Hematopoietic multipotent progenitor cell treated with erythropoietin and hydrocortisone succinate and interleukin-3 and kit ligand, for 15 days (in vitro differentiated cells): Measurements from ENCODE around the gene TTLL5.

ENCODE experiments used
- DNase-seq: peaks from one replicate; pipeline ENCODE4 v3.0.0-alpha.2; 2015; ENCODE audit warnings: low spot score

TTLL5 gene

DNA sequence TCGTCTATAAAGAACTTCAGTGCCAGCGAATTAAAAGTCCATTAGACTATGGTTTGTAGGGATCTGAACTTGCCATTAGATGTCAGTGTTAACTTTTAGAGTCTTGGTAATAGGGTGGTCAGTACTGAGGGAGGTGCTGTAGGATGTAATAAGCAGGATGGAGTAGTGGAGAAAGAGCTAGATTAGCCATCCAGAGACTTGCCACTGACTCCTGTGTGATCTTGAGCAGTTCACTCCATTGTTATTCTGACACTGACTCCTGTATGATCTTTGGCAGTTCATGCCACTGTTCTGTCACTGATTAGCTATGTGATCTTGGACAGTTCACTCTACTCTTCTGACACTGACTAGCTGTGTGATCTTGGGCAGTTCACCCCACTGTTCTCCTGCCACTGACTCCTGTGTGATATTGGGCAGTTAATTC, 133.6 kb downstream of the TTLL5 start:
- no peak for DNase-seq

DNA sequence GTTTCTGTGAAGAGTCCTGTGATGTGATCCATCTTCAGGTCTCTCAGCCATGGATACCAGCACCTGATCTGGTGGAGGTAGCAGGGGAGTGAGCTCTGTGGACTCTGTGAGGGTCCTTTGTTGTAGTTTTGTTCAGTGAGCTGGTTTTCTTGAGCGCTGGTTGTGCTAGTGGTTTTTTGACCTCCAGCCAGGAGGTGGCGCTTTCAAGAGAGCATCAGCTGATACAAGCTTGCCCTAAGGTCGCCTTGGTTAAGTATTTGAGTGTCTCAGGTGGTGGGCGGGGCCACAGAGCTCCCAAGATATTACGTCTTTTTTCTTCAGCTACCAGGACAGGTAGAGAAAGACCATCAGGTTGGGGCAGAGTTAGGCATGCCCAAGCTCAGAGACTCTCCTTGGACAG, 139.7 kb downstream of the TTLL5 start:
- peak; percentile 11 for DNase-seq

DNA sequence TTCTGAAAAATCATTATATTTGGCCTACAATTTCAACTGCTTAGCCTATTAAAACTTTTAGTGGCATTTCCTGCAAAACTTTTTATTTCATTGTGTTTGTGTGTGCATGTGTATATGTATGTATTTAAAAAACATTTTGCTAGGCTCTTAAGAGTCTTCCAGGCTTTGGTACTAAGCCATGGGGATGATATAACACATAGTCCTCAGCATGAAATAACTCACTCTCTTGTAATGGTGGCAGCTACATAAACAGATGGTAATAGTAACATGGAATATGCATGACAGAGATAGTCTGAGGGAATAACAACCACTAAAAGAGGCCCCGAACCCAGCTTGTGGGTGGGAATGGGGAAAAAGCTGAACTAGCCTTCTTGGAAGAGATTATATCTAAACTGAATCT, 141.4 kb downstream of the TTLL5 start:
- no peak for DNase-seq

DNA sequence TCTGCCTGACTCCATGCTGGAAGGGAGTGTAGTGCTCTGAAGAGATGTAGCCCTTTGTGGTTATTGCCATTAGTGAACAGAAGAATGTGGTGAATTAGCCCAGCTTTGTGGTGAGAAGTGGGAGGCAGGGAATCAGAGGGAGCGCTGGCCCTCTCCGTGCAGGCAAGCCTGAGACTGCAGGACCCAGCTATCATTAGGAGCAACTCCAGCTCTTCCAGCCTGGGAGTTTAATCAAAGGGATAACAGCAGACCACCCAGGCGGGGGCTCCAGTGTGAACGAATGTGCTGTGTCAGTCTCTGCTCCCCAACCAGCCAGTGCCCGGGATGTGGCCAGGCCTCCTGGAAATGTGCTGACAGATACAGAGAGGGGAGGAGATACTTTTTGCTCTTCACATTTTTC, 142.7 kb downstream of the TTLL5 start:
- no peak for DNase-seq

DNA sequence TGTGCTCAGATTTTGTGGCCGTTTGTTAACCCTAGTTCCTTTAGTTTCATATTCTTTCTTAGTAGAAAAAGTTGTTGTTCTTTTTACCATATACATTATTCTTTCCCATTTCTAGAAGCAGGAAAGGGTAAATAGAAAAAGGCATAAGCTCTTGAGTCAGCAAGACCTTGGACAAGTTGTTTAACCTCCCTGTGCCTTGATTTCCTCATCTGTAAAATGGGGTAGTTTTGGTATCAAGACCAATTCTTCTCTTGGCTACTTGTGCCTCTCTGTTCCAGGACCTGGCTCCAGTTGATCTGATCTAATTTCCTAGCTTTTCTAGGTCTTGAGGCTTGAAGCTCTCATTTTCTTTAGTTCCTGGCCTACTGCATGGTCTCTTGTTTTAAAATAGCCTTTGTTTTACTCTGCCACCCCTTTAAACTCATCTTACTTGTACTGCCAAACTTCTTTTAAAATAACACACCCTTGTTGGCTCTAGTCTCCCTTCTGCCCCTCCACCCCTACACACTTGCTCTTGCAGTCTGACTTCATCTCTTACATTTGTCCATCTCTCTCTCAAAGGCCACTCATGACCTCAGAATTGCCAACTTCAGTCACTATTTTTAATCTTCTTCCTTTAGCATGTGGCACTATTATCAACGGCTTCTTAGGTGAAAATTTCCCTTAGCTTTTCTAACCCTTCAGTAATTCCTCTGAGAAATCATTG, 143.7 kb downstream of the TTLL5 start:
- DNase-seq: no peak

DNA sequence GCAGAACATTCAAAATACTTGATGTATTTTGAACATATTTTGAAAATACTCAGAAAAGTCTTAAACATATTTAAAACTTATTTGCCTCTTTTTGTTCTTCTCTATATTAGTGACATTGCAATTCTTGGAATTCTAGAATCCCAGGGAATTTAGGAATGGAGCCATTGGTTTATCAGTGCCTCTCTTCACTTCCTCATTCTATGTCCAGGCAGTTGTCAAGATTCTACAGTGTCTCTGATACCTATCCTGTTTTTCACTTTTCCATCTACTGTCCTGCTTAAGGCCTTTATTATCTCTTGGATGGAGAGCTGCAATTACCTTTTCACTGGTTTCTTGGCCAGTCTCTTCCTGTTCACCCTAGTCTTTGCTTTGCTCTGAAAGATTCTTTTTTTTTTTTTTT, 144.6 kb downstream of the TTLL5 start:
- no peak for DNase-seq

DNA sequence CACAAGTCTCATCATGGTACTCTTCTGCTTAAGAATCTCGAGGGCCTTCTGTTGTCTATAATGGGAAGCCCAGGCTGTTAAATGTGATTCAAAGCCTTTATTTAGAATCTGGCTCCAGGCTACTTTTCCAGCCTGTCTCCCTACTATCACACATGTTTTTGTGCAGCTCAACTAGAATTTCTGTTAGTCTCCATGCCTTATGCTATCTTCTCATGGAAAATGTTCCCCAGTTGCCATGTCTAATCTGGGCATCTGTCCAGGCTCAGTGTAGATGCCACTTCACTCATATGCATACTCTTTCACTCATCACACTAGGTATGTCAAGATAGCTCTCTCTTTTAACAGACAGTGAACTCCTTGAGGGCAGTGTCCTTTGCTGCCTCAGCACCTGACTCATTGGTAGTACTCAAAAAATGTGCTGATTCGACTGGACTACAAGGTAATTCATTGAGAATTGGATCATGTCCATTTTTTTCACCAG, 145.3 kb downstream of the TTLL5 start:
- no peak for DNase-seq

DNA sequence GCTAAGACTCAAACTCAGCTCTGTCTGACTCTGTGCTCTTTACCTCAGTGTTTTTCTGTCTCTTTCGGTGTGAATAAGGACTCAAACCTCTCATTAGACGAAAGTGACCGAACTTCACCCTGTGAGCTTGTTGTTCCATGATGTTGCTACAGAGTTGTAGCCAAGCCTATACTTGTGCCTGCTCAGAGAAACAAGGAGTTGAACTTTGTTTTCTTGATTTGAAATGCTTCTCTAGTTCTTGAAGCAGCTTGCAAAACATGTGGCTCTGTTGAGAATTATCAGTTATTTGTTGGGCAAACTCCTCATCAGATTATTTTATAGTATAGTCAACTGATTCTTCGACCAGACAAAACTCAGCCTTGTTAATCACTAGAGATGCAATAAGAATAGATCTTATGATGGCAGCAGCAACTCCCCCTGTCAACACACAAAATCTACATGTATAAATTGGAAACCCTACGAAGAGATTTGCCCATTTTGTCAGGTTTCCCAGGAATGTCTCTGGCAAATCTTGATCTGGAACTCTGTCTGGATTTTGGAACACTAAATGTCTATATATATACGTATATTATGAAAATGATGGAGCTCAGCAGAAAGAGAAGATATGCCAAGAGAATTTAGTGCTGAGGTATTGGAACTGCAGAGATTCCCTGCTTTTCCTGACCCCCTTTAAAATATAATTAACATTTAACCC, 146.8 kb downstream of the TTLL5 start:
- no peak for DNase-seq

DNA sequence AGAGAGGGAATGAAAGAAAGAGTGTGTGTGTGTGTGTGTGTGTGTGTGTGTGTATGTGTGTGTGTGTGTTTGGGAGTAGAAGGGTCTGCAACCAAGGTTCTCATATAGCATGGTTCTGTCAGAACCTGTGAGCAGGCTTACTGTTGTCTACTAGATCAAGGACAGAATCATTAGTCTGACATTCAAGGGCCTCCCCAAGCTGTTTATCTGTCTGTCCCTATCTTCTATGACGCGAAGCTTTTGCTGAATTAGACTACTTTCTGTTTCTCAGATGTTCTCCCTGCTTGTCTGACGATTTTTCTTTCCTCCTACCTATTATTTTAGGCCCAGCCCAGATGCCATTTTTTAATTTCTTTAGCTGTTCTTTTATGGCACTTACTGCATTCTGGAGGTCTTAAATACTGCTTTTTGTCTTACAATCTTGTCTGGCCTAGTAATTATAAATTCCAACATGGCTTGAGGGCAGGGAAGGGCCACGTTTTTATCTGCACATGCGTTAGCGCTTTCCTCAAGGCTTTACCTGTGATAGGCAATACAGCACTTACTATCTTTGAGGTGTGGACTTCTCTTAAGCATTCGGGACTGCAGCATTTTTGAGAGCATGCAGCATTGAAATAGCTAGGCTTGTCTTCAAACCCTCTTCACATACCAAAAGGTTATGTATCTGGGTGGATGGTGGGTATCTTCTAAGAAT, 150.2 kb downstream of the TTLL5 start:
- no peak for DNase-seq

DNA sequence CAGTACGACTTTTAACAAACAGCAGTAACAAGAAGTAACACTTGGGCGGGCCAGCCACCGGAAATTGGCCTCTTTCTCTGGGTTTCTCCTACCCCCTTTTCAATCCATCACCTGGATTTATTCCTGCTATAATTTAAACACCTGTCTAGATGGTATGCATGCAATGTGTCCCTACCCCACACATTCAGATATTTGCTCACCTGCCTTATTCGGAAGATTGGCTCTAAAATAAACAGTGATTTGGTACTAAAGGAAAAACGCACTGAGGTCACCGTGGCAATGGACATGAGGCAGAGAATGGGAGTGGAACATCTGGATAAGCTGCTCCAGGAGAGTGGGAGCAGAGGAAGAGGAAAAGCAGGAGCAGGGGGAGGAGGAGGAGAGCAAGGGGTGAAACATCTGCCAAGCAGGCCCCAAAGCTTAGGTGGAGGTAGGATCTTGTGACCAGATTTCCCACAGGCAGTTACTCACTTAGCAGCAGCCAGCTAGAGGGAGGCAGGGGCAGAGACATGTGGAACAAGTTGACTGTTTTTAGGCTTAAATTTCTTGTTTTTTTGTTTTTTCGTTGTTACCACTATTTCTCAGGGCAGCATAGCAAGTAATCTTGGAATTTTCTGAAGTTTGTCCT, 150.9 kb downstream of the TTLL5 start:
- no peak for DNase-seq

DNA sequence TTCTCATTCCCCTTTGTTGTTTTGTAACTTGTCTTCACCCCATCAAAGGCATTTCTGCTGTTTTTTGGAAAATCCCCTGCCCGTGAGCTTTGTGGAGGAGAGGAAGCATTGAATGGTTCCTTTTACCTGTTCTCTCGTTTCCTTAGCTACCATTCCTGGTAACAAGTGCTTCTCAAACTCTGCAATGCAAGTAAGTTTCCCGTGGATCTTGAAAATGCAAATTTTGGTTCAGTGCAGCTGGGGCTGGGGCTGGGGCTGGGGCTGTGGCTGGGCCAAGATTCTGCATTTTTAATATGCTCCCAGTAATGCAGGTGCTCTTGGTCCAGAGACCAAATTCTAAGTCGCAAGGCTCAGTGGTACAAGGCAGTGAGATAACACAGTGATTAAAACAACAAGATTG, 151.6 kb downstream of the TTLL5 start:
- no peak for DNase-seq

DNA sequence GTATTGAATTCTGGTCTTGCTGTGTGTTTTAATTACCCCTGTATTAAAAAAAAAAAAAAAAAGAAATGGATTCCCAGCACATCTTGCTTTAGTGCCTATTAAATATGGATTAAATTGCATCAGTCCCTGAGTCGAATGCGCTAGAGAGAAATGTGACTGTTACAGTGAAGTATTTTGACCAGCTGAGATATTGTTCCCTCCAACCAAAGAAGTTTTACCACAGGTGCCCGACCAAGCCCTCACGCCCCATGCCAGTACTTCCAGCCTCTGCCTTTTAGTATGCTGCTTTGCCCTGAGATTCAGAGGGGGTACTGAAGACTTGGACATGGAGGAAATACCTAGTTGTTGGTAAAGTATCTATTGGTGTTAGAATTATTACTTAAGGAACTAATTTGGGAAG, 159.7 kb downstream of the TTLL5 start:
- DNase-seq: no peak

DNA sequence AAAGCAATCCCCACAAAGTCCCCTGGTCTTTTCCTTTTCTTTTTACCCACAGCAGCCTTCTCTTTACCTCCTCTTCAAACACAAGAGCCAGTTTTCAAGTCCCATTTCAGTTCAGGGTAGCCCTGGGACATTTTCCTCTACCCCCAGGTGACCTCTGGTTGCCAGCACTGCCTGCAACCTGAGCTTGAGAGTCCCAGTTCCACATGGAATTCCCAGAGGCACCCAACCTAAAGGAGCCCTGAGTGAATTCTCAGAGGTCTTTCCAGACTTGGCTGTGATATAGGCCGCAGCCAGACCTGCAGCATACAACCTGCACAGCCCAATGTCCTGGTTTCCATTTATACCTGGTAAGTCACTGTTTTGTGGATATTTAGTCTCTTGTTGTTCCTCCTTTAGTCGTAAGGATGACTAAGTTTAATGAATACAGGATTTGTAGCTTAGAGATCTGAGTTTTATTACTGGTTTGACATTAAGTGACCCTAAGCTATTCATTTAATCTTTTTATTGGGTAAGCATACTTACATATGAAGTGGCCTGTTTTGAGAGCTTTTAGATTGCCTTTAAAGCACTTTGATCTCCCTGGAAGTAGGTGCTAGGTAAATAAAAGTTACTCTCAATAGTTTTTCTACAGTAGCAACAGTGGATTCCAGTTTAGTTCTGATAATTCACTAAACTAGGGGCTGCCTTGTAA, 160.9 kb downstream of the TTLL5 start:
- DNase-seq: no peak

DNA sequence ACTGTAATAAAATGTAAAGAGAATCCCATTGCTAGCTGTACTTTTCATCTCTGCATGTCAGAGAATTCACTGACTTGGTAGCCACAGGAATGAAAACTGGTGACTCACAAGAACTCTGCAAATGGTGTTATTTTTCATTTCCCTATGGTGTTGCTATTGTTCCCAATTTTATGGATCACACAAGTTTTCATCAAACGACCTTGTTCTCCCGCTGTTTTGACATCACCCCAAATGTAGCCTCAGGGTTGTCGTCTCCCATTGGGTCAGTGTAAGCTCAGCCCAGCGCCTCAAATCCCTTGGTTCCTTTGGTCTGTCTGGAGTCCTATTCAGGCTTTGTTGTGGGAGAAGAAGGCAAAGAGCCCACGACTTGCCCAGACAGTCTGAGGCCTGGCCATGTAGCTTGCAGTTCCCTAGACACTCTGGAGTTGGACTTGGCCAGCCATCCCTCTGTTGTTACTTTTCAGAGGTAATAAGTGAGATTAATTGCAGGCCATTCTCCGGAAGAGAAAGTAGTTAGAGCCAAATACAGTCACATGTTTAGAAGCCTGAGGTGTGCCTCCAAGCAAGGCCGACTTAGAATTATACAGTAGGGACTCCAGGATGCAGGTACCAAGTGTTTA, 161.6 kb downstream of the TTLL5 start:
- no peak for DNase-seq

DNA sequence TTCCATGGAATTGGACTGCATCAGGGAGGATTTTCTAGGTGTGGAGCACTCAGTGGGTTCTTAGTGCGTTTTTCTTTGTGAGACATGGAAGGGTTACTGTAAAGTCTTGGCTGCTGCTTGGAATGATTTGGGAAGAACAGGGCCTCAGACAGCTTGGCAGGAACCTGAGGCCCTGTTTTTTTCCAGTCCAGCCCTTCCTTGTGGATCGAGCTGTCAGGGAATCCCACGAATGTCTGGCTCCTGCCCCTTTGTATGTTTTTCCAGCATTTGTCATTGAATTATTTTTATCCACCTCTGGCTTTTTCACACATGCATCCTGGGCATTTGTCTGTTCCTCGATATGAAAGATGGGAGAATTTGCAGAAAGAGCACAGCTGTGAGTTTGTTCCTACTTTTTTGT, 162.3 kb downstream of the TTLL5 start:
- DNase-seq: no peak

DNA sequence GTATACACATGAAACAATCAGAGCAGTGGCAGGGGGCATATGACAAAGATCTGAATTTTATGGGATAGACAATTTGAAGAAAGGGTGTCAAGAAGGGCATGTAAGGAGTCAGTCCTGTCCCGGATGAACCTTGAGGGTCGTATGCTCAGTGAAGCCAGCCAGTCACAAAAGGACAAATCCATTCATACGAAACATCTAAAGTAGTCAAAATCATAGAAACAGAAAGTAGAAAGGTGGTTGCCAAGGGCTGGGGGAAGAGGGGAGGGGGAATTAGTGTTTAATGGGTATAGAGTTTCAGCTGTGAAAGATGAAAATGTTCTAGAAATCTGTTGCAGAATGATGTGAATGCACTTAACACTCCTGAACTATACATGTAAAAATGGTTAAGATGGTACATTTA, 163.3 kb downstream of the TTLL5 start:
- no peak for DNase-seq

DNA sequence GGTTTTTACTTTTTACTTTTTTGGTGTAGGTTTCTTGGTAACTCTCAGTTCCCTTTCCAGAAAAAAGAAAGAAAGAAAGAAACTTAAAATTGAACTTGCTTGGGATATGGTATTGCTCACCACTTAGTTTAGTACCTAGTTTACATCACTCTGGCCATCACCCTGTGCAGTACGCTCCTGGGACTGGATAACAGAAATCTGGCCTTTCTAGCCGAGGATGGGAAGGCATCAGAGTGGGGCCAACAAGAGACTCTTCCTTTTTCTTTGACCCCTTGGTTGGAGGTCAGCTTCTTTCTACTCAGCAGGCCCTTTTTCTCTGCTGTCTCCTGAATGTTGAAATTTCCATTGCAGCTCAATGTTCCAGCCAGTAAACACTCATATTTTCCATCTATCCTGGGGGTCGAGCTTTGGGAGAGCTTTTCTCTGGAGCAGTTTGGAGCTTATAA, 164.1 kb downstream of the TTLL5 start:
- DNase-seq: no peak

DNA sequence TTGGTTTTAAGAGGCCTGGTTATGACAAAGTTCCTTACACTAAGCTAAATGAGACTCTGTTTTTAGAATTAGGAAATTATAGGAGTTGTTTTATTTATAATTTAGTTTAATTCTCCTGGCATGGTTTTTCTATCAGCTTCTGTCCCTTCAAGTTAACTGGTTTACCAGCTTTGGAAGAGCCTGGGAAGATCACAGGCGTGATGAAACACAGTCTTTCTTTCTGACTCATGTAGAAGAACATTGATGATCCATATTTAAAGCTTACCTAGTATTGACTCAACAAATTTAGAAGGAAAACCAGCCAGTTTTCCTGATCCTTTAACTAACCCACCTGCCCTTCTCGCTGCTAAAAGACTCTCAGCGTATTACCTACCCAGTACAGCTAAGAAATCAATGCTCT, 165.6 kb downstream of the TTLL5 start:
- no peak for DNase-seq

DNA sequence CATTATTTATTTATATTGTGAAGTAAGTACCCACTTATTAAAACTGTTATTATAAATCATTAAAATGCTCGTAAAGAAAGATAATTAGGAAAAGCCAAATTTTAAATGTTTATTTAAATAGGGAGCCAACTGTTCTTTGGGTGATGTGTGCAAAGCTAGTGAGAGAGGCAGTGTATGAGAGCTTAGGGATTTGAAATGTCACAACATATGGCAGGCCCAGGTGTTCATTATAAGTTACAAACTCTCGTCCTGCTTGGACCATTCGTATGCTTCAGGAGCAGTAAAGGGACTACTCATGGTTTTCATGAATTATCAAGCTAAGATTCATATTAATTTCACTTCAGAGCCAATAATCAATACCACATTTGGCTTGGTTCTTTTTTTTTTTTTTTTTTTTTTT, 166.3 kb downstream of the TTLL5 start:
- DNase-seq: no peak

DNA sequence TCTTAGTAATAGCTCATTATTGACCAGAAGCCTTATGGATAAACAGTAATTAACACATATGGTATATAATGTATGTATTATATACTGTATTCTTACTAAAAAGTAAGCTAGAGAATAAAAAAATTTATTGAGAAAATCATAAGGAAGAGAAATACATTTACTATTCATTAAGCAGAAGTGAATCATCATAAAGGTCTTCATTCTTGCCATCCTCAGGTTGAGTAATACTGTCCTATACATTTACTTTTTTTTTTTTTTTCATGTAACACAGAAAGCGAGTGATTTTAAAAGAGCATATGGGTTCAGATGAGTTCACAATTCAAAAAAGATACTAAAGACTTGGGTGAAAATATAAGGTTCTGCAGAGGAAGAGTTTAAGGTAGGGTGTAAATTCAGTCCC, 168.3 kb downstream of the TTLL5 start:
- no peak for DNase-seq

DNA sequence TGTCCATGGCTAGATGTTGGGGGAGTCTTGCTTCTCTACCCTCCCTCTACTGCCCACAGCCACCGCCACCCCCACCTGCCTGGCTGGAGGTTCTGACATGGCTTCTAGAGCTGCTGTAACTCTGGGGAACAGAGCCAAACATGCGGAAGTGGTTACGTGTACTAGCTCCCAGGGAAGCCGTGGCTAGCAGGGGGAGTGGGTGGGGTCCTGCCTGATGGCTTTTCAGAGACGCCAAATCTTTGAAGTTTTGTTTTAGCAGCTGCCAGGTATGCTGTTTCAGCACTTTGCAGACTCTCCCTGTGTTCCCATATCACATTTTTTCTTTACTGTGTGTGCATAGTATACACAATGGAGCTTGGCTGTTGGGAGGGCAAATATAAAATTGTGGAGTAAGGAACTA, 170.4 kb downstream of the TTLL5 start:
- no peak for DNase-seq

DNA sequence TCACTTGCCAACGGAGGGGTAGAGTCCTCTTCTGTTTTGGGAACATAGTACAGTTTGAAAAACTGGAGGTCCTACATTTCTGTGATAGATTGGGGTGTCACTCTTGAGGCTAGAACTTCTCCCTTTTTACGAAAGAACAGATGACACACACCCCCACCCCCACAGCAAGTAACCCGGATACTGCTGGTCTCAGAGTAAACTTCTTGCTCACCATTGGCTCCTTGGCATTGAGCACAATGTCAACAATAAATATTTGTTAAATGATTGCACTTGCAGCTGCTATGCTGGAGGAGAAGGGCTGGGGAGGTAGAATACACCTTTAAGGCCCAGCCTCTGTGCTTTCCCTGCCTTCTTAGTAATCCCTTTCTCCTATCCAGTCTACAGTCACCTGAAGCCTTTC, 170.9 kb downstream of the TTLL5 start:
- no peak for DNase-seq
